Neural progenitor cell (in vitro differentiated cells): ENCODE measurements around the gene FAM114A2. TPM values are rescaled to one million over a fixed set of nuclear protein-coding genes. Genes with fewer than 3 reads are reported as not detected.
"Not testable (repeated sequence)": the region's sequence is repeated elsewhere in the genome, so short reads cannot be mapped to it uniquely, and the experiment has no call there.

ENCODE experiments used
- DNase-seq: peaks from one replicate; pipeline ENCODE4 v3.0.0-alpha.2; 2016; ENCODE audit warnings: low spot score
- H2AFZ ChIP-seq: fragments of 200-600 bp; sonication (generic); replicated peaks from 2 replicates; pipeline ENCODE4 v1.6.1; 2016; ENCODE audit warnings: antibody characterized with exemption
- H3F3A ChIP-seq: fragments of 200-600 bp; sonication (generic); 2 replicates; pipeline ENCODE4 v1.6.1; 2016; ENCODE audit warnings: antibody characterized with exemption, low read depth
- H3K27ac ChIP-seq: fragments of 200-600 bp; sonication (generic); 2 replicates; pipeline ENCODE4 v1.5.1; 2016; ENCODE audit warnings: mild to moderate bottlenecking
- H3K27me3 ChIP-seq: fragments of 200-600 bp; sonication (generic); 2 replicates; pipeline ENCODE4 v1.6.1; 2016; ENCODE audit warnings: mild to moderate bottlenecking, moderate library complexity
- H3K36me3 ChIP-seq: fragments of 200-600 bp; sonication (generic); 2 replicates; pipeline ENCODE4 v1.5.1; 2016
- H3K4me1 ChIP-seq: fragments of 200-600 bp; sonication (generic); 2 replicates; pipeline ENCODE4 v1.6.1; 2016; ENCODE audit warnings: mixed run types
- H3K4me2 ChIP-seq: fragments of 200-600 bp; sonication (generic); 2 replicates; pipeline ENCODE4 v1.6.1; 2016
- H3K4me3 ChIP-seq: fragments of 200-600 bp; sonication (generic); 2 replicates; pipeline ENCODE4 v1.5.1; 2016
- H3K79me2 ChIP-seq: fragments of 200-600 bp; sonication (generic); 2 replicates; pipeline ENCODE4 v1.6.1; 2016; ENCODE audit warnings: low read depth
- H3K9ac ChIP-seq: fragments of 200-600 bp; sonication (generic); 2 replicates; pipeline ENCODE4 v1.6.1; 2016
- H3K9me3 ChIP-seq: fragments of 200-600 bp; sonication (generic); 2 replicates; pipeline ENCODE4 v1.5.1; 2016; ENCODE audit warnings: low read depth
- H4K20me1 ChIP-seq: fragments of 200-600 bp; sonication (generic); 2 replicates; pipeline ENCODE4 v1.6.1; 2016; ENCODE audit warnings: low read depth
- H3K27ac Mint-ChIP-seq: 3 replicates; pipeline ENCODE4 v1.8.0; 2021; ENCODE audit warnings: mixed read lengths
- H3K27me3 Mint-ChIP-seq: 2 replicates; pipeline ENCODE4 v1.8.0; 2022; ENCODE audit warnings: low read depth, mild to moderate bottlenecking, inconsistent platforms, moderate library complexity, mixed read lengths; ENCODE audit not compliant: insufficient read depth
- H3K36me3 Mint-ChIP-seq: 3 replicates; pipeline ENCODE4 v1.8.0; 2021; ENCODE audit warnings: mixed read lengths
- H3K4me1 Mint-ChIP-seq: 3 replicates; pipeline ENCODE4 v1.8.0; 2021; ENCODE audit warnings: mixed read lengths
- H3K4me3 Mint-ChIP-seq: 3 replicates; pipeline ENCODE4 v1.8.0; 2021; ENCODE audit warnings: mild to moderate bottlenecking, moderate library complexity, mixed read lengths
- H3K9me3 Mint-ChIP-seq: 3 replicates; pipeline ENCODE4 v1.8.0; 2020; ENCODE audit warnings: mixed read lengths
- CTCF ChIP-seq: fragments of 200-600 bp; sonication (generic); IDR thresholded peaks from 2 replicates; pipeline ENCODE4 v1.5.1; 2017; ENCODE audit warnings: antibody characterized with exemption, mild to moderate bottlenecking
- EZH2 ChIP-seq: fragments of 200-600 bp; sonication (generic); IDR thresholded peaks from 2 replicates; pipeline ENCODE4 v1.6.1; 2017; ENCODE audit warnings: antibody characterized with exemption, mild to moderate bottlenecking, moderate library complexity
- EZH2phosphoT487 ChIP-seq: fragments of 200-600 bp; sonication (generic); IDR thresholded peaks from 2 replicates; pipeline ENCODE4 v1.6.1; 2017; ENCODE audit warnings: antibody characterized with exemption
- total RNA-seq: library from RNA; depleted of rRNA; stranded (reverse); fragments of >200 nt; gene quantifications from 2 replicates; pipeline ENCODE4 v1.2.3, GENCODE V29; 2015; ENCODE audit warnings: low replicate concordance

The FAM114A2 gene
- total RNA-seq, 1 donor from 2014 or later, result 13.2 TPM

- H3K36me3 ChIP-seq, result no peaks in the 10 kb centered on the region
- H3K27ac ChIP-seq, result no peak overlapping the region
- no peak overlapping the region for H2AFZ ChIP-seq
- Mint-ChIP-seq H3K4me3 (no peak overlapping the region), H3K9me3 (no peaks in the 10 kb centered on the region), H3K4me1 (peaks cover 16% of the 10 kb centered on the region), H3K27me3 (no peaks in the 10 kb centered on the region), H3K27ac (no peak overlapping the region), H3K36me3 (no peaks in the 10 kb centered on the region)
- H3K27me3 ChIP-seq, result no peaks in the 10 kb centered on the region
- peaks cover 13% of the 10 kb centered on the region for H3F3A ChIP-seq
- no peak for DNase-seq
- H3K4me3 ChIP-seq, result no peak overlapping the region
- TF ChIP-seq EZH2 (no peak), CTCF (no peak), EZH2phosphoT487 (no peak)
- H4K20me1 ChIP-seq, result peaks cover 5% of the 10 kb centered on the region
- H3K4me2 ChIP-seq, result no peak overlapping the region
- peaks cover 16% of the 10 kb centered on the region for H3K79me2 ChIP-seq
- no peak overlapping the region for H3K9ac ChIP-seq
- no peaks in the 10 kb centered on the region for H3K9me3 ChIP-seq
- H3K4me1 ChIP-seq, result peaks cover 10% of the 10 kb centered on the region
These were observed 3.8 kb downstream of the FAM114A2 start for GRCh38 chr5:154034944-154035343.

GRCh38 chr5:154031937-154032489 lies 6.7 kb downstream of the FAM114A2 start:
- no peak overlapping the region for H3K4me3 Mint-ChIP-seq
- Histone ChIP-seq H3K4me3 (no peak overlapping the region), H2AFZ (no peak overlapping the region), H4K20me1 (no peaks in the 10 kb centered on the region), H3K9ac (no peak overlapping the region), H3F3A (peaks cover 6% of the 10 kb centered on the region), H3K9me3 (no peaks in the 10 kb centered on the region), H3K79me2 (no peaks in the 10 kb centered on the region), H3K27ac (no peak overlapping the region), H3K36me3 (no peaks in the 10 kb centered on the region), H3K4me1 (peaks cover 4% of the 10 kb centered on the region), H3K27me3 (no peaks in the 10 kb centered on the region), H3K4me2 (no peak overlapping the region)
- H3K27ac Mint-ChIP-seq, result no peak overlapping the region
- no peaks in the 10 kb centered on the region for H3K36me3 Mint-ChIP-seq
- peaks cover 3% of the 10 kb centered on the region for H3K4me1 Mint-ChIP-seq
- H3K27me3 Mint-ChIP-seq, result no peaks in the 10 kb centered on the region
- no peaks in the 10 kb centered on the region for H3K9me3 Mint-ChIP-seq
- TF ChIP-seq CTCF (no peak), EZH2 (no peak), EZH2phosphoT487 (no peak)
- no peak for DNase-seq

- H2AFZ ChIP-seq, result no peak overlapping the region
These were observed 12.8 kb downstream of the FAM114A2 start for GRCh38 chr5:154025951-154026350.

GRCh38 chr5:154018919-154019318 lies 19.8 kb downstream of the FAM114A2 start:
- not testable (repeated sequence) for H3K9me3 ChIP-seq, H3K27ac ChIP-seq, H3K9ac ChIP-seq, H3K4me2 ChIP-seq, H3K79me2 ChIP-seq, H3K27me3 ChIP-seq, H3K27ac Mint-ChIP-seq, H3K4me3 ChIP-seq, H3K4me3 Mint-ChIP-seq, H3K4me1 ChIP-seq, H3F3A ChIP-seq, H4K20me1 ChIP-seq, DNase-seq, H3K27me3 Mint-ChIP-seq, H3K36me3 ChIP-seq, H2AFZ ChIP-seq, H3K4me1 Mint-ChIP-seq
- peaks cover 13% of the 10 kb centered on the region for H3K9me3 Mint-ChIP-seq
- H3K36me3 Mint-ChIP-seq, result peaks cover 51% of the 10 kb centered on the region

More at GRCh38 chr5:154025951-154026350, 12.8 kb downstream of the FAM114A2 start:
- Mint-ChIP-seq H3K27me3 (no peaks in the 10 kb centered on the region), H3K36me3 (peaks cover 21% of the 10 kb centered on the region), H3K27ac (no peak overlapping the region), H3K9me3 (no peaks in the 10 kb centered on the region), H3K4me3 (no peak overlapping the region), H3K4me1 (peaks cover 3% of the 10 kb centered on the region)
- no peaks in the 10 kb centered on the region for H3K27me3 ChIP-seq
- H3K79me2 ChIP-seq, result no peaks in the 10 kb centered on the region
- TF ChIP-seq CTCF (no peak), EZH2 (no peak), EZH2phosphoT487 (no peak)
- H3K4me3 ChIP-seq, result no peak overlapping the region
- no peaks in the 10 kb centered on the region for H3K9me3 ChIP-seq
- no peak overlapping the region for H3K9ac ChIP-seq
- H3F3A ChIP-seq, result no peaks in the 10 kb centered on the region
- H3K4me2 ChIP-seq, result no peak overlapping the region
- no peaks in the 10 kb centered on the region for H3K36me3 ChIP-seq
- H3K4me1 ChIP-seq, result peaks cover 5% of the 10 kb centered on the region
- H3K27ac ChIP-seq, result no peak overlapping the region
- H4K20me1 ChIP-seq, result no peaks in the 10 kb centered on the region
- DNase-seq, result no peak
